Measurements from ENCODE around the gene LSP1. TPM values are rescaled to one million over a fixed set of nuclear protein-coding genes. Genes with fewer than 3 reads are reported as not detected.

Gene LSP1
- polyA plus RNA-seq, 1 donor: 1.8 TPM

DNA sequence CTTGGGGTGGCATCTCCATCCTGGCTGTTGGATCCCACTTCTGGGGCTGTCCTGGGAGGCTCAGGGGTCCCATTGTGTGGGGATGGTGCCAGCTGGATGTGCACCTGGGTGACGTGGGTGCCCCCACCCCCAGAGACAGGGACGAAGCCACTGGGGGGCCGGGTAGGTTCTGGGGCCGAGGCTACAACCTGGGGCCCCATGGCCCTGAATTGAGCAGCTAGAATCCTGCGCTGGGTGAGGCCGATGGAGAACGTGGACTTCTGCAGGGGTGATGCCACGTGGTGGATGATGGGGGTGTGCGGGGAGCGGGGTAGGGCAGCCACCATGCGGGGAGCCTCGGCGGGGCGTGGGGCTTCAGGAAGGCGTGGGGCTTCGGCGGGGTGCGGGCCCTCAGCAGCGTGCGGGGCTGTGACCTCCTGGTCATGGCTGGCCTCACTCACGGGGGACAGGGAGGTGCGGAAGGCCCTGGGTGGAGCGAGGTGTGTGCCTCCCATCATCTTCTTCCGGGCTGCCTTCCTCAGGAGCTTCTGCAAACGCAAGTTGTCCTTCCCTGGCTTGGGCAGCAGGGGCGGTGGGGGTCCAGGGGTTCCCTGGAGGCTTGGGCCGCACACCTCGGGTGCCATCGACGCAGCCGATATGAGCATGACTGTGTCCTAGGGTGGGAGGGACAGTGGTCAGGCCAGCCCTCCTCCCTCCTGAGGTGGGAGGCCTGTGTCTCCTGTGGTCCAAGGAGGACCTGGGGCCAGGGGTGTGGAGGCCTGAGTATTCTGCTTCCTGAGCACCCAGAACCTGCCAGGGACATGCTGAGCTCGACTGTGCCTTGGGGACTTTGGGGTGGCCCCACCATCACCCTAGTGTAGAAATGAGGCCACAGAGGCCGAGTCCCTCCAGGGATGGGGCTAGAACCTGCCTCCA lies 37.3 kb downstream of the LSP1 start:
- no peak for DNase-seq

DNA sequence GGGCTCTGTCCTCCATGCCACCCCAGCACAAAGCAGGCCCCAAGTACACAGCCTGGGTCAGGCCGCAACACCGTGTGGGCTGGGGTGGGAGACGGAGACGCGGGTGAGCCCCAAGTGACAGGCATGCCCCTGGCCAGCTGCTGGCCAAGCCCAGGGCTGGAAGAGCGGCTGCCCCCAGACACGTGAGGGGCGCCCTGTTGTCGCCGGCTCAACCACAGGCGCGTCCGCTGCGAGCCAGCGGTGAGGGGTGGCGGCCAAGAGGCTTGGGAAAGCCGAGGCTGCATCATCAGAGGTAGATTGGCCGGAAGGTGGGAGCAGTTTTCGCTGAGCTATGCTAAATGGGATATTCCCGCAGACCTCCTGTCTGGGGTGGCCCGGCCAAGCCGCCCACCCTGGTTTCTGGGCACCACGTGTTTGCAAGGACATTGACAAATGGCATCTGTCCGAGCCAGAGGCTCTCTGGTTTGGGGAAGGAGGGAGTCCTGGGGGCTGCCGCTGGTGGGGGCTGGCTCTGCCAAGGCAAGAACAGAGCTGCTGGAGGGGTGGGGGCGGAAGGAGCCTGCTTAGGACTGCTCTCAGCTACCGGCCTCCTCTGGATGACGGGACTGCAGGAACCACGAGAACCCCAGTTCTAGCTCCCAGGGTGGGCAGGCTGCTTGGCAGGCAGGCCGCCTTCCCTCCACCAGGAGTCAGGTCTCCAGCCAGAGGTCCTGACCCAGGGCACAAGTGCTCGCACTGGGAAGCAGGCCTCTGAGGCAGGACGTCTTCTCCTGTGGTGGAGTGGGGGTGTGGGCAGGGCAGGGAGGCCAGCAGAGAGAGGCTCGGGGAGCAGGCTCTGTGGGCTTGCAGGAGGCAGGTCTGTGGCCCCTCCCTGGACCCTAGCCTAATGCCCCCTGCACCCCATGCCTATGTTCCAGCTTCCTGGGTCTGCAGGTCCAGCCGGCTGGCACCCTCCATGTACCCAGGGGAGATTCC lies 38.3 kb downstream of the LSP1 start:
- DNase-seq: no peak

DNA sequence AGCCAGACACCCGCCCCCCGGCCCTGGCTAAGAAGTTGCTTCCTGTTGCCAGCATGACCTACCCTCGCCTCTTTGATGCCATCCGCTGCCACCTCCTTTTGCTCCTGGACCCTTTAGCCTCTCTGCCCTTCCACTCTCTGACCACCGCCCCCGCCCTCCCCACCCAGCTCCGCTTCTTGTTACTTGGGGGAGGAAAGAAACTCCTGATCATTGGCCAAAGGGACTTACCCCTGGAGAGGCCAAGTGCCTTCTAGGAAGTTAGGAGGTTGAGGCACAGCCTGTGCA lies 38.9 kb downstream of the LSP1 start, which contains the start of gene PRR33:
TSS of gene PRR33 (minus strand) at position 65 of the 285 bp plus-strand sequence. CDS start 1,311 bp downstream, outside the sequence.
- DNase-seq: no peak

DNA sequence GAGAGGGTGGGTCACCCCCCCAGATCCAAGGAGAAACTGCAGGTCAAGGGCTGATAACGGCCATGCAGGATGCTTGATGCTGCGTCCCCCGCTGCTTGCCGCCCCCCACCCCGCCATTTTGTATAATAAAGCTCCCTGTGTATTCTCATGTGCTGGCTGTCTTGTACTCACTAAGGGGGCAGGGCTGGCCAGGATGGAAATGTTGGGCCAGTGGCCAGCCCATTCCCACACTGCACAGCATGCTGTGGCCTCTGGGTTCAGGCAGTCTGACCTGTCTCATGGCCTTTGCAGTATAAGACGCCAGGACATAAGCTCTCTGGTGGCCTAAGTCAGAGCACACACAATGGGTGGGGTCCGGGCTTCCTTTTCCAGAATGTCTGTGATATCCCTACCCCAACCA lies 39.2 kb downstream of the LSP1 start:
- DNase-seq: no peak

DNA sequence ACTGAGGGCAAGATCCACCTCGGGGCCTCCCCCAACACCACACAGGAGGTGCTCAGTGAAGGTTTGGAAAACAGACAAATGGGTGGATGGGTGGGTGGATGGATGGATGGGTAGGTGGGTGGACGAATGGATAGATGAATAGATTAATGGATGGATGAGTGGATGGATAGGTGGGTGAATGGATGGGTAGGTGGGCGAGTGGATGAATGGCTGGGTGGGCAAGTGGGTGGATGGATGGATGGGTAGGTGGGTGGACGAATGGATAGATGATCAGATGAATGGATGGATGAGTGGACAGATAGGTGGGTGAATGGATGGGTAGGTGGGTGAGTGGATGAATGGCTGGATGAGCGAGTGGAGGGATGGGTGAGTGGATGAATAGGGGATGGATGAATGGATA lies 39.7 kb downstream of the LSP1 start:
- DNase-seq: no peak

DNA sequence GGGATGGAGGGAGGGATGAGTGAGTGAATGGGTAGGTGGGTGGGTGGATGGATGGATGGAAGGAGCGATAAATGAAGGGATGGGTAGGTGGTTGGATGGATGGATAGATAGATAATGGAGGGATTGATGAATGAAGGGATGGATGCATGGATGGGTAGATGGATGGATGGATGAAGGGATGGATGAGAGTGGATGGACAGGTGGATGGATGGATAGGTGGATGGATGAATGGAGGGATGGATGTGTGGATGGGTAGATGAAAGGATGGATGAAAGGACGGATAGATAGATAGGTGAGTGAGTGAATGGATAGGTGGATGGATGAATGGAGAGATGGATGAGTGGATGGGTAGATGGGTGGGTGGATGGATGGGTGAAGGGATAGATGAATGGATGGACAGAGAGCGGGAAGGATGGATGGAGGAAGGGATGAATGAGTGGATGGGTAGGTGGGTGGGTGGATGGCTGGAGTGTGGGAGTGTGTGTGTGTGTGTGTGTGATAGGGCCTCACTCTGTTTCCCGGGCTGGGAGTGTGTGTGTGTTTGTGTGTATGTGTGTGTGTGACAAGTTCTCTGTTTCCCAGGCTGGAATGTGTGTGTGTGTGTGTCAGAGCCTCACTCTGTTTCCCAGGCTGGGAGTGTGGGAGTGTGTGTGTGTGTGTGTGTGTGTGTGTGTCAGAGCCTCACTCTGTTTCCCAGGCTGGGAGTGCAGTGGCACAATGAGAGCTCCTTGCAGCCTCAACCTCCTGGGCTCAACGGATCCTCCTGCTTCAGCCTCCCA lies 40.9 kb downstream of the LSP1 start:
- DNase-seq: no peak

DNA sequence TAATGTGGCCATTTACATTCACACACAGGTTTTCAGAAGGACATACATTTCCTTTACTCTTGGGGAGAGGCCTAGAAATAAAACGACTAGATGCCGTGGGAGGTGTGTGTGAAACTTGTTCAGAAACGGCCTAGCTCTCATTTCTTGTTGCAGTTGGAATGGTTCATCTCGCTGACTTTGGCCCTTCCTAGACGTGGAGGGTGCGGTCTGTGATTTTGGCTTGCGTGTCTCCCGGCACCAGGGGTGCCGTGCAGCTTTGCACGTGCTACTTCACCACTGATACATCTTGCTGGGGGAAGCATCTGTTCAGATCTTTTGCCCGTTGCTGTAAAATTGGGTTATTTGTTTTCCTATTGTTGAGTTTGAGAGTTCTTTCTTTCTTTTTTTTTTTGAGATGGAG lies 41.9 kb downstream of the LSP1 start:
- DNase-seq: no peak

DNA sequence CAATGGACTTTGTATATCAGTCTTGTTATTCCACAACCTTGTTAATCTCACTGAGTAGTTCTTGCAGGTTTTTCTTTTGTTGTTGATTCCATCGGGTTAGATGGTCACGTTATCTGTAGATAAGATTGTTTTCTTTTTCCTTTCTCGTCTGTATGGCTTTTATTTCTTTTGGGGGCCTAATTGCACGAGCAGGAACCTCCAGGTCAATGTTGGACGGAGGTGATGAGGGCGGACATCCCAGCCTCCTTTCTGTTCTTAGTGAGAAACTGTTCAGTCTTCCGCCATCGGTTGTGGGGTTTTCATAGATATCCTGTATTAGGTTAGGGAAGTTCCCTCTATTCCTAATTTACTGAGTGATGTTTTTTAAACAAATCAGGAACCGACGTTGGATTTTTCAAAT lies 43.6 kb downstream of the LSP1 start:
- DNase-seq: no peak

DNA sequence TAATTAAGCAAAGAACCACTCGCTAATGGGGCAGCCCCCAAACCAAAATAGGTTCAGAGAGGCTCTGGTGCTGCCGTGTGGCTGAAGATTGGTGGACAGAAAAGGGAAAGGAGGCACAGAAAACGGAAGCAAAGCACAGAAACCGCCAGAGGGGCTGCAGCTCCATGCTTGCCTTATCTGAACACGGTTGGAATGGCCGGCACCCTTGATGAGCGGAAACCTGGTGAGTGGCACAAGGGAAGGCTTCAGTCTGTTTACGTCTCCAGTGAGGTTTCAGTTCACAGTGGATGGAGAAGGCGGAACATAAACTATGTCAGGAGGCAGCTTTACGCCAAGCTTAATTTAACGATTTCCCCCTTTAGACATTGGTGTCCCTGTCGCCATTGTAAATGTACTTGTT lies 44.0 kb downstream of the LSP1 start:
- DNase-seq: no peak

DNA sequence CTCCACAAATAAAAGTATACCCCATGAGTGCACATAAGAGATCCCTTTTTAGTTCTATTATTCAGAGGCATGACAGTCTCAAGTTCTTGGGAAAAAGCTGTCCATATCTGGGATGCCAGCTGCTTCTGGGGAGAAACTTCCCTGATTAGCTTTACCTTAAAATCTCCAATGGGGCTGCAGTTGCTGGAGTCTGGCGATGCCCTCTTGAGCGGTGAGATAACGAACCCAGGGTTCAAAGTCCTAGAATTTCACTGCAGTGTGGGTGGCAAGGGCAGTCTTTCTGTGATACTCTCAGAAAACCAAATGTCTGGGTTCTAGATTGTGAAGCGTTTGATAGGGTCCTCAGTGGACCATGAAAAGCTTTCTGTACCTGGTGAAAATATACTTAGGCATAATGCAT lies 46.2 kb downstream of the LSP1 start:
- DNase-seq: no peak

DNA sequence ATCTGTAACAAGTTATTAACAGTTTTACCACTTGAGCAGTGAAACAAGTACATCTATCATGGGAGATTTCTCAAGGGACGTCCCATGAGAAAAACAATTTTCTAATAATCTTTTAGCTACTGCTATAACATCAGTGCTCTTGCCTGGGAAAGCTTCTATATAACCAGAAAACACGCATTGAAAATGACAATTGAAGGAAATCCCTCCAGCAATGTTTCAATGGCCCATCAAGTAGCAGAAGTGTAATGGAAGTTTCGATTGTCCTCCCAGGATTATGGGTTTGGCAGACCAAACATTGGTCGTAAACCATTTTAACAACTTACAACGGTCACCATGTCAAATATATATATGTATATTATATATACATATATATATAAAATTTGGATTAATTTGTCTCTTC lies 46.8 kb downstream of the LSP1 start:
- no peak for DNase-seq

DNA sequence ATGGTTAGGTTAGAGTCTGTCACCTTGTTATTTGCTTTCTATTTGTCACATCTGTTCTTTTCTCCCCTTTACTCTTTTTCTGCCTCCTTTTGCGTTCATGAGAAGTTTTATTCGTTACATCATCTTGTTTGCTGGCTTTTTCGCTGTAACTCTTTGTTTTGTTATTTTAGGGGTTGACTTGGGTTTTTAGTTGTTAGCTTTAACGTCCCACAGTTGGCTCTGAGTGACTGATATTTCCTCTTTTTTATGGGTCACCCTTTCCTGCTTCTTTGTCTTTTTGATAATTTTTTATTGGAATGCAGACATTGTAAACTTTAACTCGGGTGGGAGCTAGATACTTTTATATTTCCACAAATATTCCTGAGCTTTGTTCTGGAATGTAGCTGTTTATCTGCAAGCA lies 53.3 kb downstream of the LSP1 start:
- DNase-seq: no peak

DNA sequence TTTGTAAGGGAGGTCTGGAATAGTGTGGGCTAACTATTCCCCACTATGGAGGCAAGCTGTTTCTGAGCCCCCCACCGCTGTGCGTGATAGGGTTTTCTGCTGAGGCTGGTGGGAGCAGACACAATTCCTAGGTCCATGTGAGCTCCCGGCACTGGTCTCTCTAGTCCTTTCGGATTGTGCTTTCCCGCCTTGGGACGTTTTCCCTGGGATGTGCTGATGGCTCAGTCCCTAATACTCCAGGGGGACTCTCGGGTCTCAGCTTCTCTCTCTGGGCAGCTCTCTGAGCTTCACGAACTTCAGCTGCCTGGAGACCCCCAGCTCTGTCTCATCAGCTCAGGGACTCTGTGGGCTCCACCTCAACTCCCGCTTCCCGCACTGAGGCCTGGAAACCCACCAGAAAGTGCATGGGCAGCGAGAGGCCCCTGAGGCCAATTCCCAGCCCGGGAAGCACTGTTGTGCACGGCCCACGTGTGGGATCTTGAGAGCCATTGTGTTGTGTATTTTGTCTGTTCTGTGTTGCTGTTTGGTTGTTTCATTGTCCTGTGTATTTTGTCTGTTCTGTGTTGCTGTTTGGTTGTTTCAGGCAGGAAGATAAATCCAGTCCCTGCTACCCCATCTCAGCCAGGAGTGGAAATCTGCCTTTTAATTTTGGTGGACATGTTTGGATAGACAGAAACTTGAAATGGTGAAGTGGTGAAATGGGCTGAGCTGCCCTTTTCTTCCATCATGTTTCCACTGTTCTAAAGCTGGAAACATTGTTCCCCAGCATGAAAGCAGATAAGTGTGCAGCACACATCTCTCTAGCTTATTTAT lies 53.9 kb downstream of the LSP1 start:
- no peak for DNase-seq

DNA sequence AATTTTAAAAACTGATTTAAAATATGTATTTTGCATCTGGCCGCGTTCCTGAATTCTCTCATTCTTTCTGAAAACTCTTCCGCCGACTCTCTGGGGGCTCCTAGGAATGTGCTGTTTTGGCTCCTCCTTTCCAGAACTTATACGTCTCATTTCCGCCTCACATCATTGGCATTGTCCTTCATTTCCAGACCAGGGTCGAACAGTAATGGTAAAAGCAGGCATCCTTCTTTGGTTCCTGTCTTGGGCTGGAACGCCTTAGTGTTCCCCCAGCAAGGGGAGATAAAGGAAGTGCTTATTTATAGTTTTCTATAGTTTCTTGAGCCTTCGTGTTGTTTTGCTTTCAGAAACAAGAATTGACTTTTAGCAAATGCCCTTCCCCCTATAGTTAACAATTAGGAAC lies 55.7 kb downstream of the LSP1 start:
- no peak for DNase-seq

DNA sequence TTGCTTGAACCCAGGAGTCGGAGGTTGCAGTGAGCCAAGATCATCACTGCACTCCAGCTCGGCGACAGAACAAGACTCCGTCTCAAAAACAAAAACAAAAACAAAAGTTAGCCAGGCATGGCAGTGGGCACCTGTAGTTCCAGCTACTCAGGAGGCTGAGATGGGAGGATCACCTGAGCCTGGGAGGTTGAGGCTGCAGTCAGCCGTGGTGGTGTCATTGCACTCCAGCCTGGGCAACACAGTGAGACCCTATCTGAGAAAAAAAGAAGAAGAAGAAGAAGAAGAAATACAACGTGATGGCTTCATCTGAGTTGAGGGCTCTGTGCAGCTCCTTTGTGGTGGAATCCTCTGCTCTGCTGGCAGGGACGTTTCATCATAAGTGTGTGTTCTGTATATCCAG lies 56.6 kb downstream of the LSP1 start:
- no peak for DNase-seq

DNA sequence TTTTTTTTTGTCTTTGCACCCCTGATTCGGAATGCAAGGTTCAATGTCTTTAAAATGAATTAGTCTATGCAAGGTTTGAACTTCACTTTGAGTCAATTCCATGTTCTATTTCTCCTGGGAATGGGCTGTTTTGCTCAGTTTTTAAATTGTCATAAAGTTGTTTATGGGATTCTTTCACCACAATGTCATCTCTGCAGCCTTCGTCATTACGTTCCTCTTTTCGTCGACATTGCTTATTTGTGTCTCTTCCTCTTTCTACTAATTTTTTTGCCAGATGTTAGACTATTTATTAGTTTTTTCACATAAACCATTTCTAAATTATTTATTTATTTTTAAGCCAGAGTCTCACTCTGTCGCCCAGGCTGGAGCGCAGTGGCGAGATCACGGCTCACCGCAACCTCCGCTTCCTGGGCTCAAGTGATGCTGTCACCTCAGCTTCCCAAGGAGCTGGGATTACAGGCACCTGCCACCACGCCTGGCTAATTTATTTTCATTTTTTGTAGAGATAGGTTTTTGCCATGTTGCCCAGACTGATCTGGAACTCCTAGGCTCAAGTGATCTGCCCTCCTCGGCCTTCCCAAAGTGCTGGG lies 59.5 kb downstream of the LSP1 start:
- no peak for DNase-seq

DNA sequence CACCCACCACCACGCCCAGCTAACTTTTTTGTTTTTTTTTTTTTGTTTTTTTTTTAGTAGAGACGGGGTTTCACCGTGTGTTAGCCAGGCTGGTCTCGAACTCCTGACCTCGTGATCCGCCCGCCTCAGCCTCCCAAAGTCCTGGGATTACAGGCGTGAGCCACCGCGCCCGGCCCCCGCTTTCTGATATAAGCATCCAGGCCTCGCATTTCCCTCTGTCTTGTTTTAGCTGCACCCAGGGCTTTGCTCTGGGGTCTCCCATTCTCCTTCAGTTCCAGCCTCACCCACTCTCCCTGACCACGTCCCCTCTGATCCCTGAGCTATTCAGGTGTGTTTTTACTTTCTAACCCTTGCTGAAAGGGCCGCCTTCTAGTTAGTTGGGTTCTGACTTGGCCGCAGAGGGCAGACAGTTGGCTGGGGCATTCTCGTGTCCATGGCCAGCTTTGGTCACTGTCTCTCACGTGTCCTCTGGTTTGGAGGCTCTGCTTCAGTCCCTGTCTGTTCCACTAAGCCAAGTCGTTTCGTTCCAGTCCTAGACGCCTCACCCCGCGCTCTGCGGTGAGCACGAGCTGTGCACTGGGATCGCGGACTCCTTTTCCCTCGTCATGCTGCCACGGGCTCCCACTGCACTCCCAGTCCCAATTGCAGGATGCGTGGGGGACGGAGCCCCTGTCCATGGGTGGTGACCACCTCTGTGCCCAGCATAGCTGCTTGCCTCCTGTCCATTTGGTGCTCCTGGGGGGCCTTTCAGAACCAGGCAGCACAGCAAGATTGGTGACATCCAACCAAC lies 60.6 kb downstream of the LSP1 start:
- no peak for DNase-seq

DNA sequence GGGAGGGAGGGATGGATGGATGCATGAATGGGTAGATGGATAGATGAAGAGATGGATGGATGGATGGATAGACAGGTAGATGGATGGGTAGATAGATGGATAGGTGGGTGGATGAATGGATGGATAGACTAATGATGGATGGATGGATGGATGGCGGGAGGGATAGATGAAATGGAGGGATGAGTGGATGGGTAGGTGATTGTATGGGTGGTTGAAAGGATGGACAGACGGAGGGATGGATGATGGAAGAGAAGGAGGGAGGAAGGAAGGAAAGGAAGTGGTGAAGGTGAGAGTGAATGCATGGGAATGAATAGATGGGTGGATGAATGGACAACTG lies 62.9 kb downstream of the LSP1 start:
- DNase-seq: no peak

DNA sequence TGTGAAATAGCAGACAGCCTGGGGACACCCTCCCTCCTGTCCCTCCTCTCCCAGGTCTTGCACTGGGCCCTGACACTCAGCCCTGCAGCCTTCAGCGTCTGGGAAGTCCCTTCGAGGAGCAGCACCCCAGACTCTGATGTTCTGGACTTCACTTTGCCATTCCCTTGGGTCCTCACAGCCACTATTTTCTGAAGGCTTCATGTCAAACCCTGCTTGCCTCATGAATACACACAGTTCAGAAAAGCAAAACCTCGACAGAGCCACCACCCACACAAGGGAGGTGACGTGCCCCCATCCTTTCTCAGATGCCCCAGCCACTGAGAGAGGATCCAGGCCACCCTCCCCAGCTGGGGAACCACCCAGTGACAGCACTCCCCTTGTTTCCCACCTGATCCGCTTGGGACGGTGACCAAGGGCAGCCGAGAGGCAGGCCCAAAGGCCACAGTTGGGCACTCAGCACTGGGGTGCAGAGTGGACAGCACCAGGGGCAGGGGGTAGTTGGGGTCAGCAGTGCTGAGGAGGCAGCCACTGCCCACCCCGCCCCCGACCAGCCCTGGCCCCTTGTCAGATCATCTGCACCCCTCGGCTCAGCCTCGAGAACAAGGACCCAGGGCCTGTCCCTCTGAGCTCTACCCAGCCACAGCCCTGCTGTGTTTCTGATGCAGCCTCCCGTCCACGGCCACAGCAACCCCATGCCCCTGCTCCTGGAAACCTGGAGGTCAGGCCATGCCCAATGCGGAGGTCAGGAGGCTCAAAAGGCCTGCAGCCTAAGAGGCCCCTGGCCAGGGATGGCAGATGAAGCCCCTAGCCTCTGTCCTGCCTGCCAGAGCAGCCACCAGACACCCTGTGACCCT lies 63.5 kb downstream of the LSP1 start:
- DNase-seq: no peak
